HL-60 (cell line): ENCODE measurements around the gene RAP1GAP2.

Source experiments
- DNase-seq, 2 experiments: peaks; one replicate each; pipeline ENCODE4 v3.0.0-alpha.2; 2010 to 2020; ENCODE audit warnings: low read depth in 1 of 2, low spot score in 1 of 2
- H3K27ac ChIP-seq: fragments of 250-450 bp; sonication (Bioruptor Pico); replicated peaks from 2 replicates; pipeline ENCODE4 v1.5.1; 2020; ENCODE audit warnings: mild to moderate bottlenecking, moderate library complexity
- H3K27me3 ChIP-seq: fragments of 250-450 bp; sonication (Bioruptor Pico); 2 replicates; pipeline ENCODE4 v1.5.1; 2021; ENCODE audit warnings: mild to moderate bottlenecking, moderate library complexity; ENCODE audit not compliant: insufficient read depth, poor library complexity, severe bottlenecking
- H3K4me3 ChIP-seq: replicated peaks from 2 replicates; pipeline ENCODE4 v1.5.1; 2011; ENCODE audit warnings: mild to moderate bottlenecking, control low read depth, low read length; ENCODE audit not compliant: insufficient read depth
- CTCF ChIP-seq: IDR thresholded peaks from one replicate; pipeline ENCODE4 v1.5.1; 2011; ENCODE audit warnings: low read length, control low read depth, inconsistent platforms; ENCODE audit not compliant: insufficient read depth
- GABPA ChIP-seq: IDR thresholded peaks from 2 replicates; pipeline ENCODE4 v1.6.1; 2012; ENCODE audit warnings: low read depth
- POLR2AphosphoS5 ChIP-seq: IDR thresholded peaks from 2 replicates; pipeline ENCODE4 v1.6.1; 2012; ENCODE audit warnings: low read depth
- REST ChIP-seq: IDR thresholded peaks from 2 replicates; pipeline ENCODE4 v1.6.1; 2012; ENCODE audit warnings: low read depth; ENCODE audit not compliant: insufficient replicate concordance
- SPI1 ChIP-seq: IDR thresholded peaks from 2 replicates; pipeline ENCODE4 v1.6.1; 2012; ENCODE audit warnings: low read depth, mild to moderate bottlenecking, borderline replicate concordance

RAP1GAP2 gene

GRCh38 chr17:3026125-3026855 is 230.1 kb downstream of the RAP1GAP2 start:
- Histone ChIP-seq H3K4me3 (no peak overlapping the region), H3K27me3 (no peaks in the 10 kb centered on the region), H3K27ac (no peak overlapping the region)
- TF ChIP-seq POLR2AphosphoS5 (no peak), REST (no peak), CTCF (no peak), GABPA (no peak), SPI1 (no peak)
- no peak for DNase-seq

- no peaks in the 10 kb centered on the region for H3K27me3 ChIP-seq
- no peak for TF ChIP-seq GABPA
- TF ChIP-seq POLR2AphosphoS5 = no peak
- TF ChIP-seq CTCF = no peak
- TF ChIP-seq REST = no peak
- no peak for TF ChIP-seq SPI1
- no peak overlapping the region for H3K4me3 ChIP-seq
- DNase-seq = no peak
- no peak overlapping the region for H3K27ac ChIP-seq
These were observed 230.9 kb downstream of the RAP1GAP2 start for GRCh38 chr17:3026856-3027751.

- DNase-seq = no peak
- Histone ChIP-seq H3K4me3 (no peak overlapping the region), H3K27me3 (no peaks in the 10 kb centered on the region), H3K27ac (no peak overlapping the region)
- TF ChIP-seq POLR2AphosphoS5 (no peak), SPI1 (no peak), REST (no peak), GABPA (no peak), CTCF (no peak)
These were observed 231.7 kb downstream of the RAP1GAP2 start for GRCh38 chr17:3027786-3028532.
